ENCODE data around the gene SLC36A1.
A peak's percentile ranks its signal among the peaks of the same experiment; 100 is the strongest.

- TF ChIP-seq CTCF (IDR thresholded peaks at IDR 0.05) (peak in 2 of 5 experiments; percentile 17 to 18), POLR2A (IDR thresholded peaks at IDR 0.05) (no peak), EP300 (IDR thresholded peaks at IDR 0.05) (no peak)
Measured at GRCh38 chr5:151406322-151406947, 41.0 kb upstream of the SLC36A1 start.

Data from tibial nerve (tissue), 4 donors.